HepG2 (cell line): ENCODE results near the gene TMEM240. TPM values are rescaled to one million over a fixed set of nuclear protein-coding genes. Genes with fewer than 3 reads are reported as not detected.

Source experiments
- BRCA1 ChIP-seq: sonication (generic); formaldehyde crosslinking; IDR thresholded peaks from 2 replicates; pipeline ENCODE4 v1.4.0; 2020; ENCODE audit warnings: missing genetic modification reagents
- HDAC1 ChIP-seq: sonication (generic); formaldehyde crosslinking; IDR thresholded peaks from 2 replicates; pipeline ENCODE4 v1.5.1; 2020; ENCODE audit warnings: mild to moderate bottlenecking, missing genetic modification reagents
- IKZF4 ChIP-seq: sonication (generic); formaldehyde crosslinking; IDR thresholded peaks from 2 replicates; pipeline ENCODE4 v1.5.1; 2020; ENCODE audit warnings: borderline replicate concordance, mild to moderate bottlenecking, low read depth, missing genetic modification reagents; ENCODE audit errors: not compliant biosample characterization
- KAT2B ChIP-seq: fragments of 150-350 bp; IDR thresholded peaks from 2 replicates; pipeline ENCODE4 v1.6.1; 2014; ENCODE audit warnings: low read depth, low read length, borderline replicate concordance
- MTA3 ChIP-seq: sonication (generic); formaldehyde crosslinking; IDR thresholded peaks from 2 replicates; pipeline ENCODE4 v1.4.0; 2020; ENCODE audit warnings: missing genetic modification reagents
- PHF21A ChIP-seq: sonication (generic); formaldehyde crosslinking; IDR thresholded peaks from 2 replicates; pipeline ENCODE4 v1.5.0; 2020; ENCODE audit warnings: mild to moderate bottlenecking, missing genetic modification reagents
- SATB2 ChIP-seq: sonication (generic); formaldehyde crosslinking; IDR thresholded peaks from 2 replicates; pipeline ENCODE4 v1.5.0; 2020; ENCODE audit warnings: missing genetic modification reagents
- SRSF1 ChIP-seq: fragments of 200-400 bp; formaldehyde crosslinking; optimal IDR thresholded peaks from 2 replicates; pipeline ENCODE3; 2017; ENCODE audit warnings: mild to moderate bottlenecking, low read depth, low read length, moderate library complexity
- ZNF350 ChIP-seq: sonication (generic); formaldehyde crosslinking; IDR thresholded peaks from 2 replicates; pipeline ENCODE4 v1.4.0; 2020; ENCODE audit warnings: mild to moderate bottlenecking, low read depth, missing genetic modification reagents, borderline replicate concordance
- polyA plus RNA-seq, 8 experiments: library from polyadenylated mRNA; depleted of rRNA in 3 of 8; stranded (reverse) in 7 of 8; unstranded in 1 of 8; fragments of >200 nt; fragmentation: Illumina TruSeq in 4 of 8; extraction: Trizol in 4 of 8; gene quantifications; 2 replicates each; pipeline versions ENCODE4 v1.2.1 to v1.2.3, GENCODE V29; 2011 to 2016; ENCODE audit warnings: low read depth in 4 of 8, missing spikeins in 1 of 8, mixed read lengths in 1 of 8; ENCODE audit not compliant: insufficient read depth in 1 of 8
- total RNA-seq, 5 experiments: library from RNA; depleted of rRNA; stranded (reverse); fragments of >200 nt; fragmentation: Illumina TruSeq; extraction: Trizol; gene quantifications; 2 replicates each; pipeline ENCODE4 v1.2.3, GENCODE V29; 2016; ENCODE audit warnings: low read depth in 1 of 5
- TF ChIP-seq, protein P1 (sequence below): sonication (generic); formaldehyde crosslinking; IDR thresholded peaks from 2 replicates; pipeline ENCODE4 v1.5.0; 2020; ENCODE audit warnings: mild to moderate bottlenecking, missing genetic modification reagents, borderline replicate concordance
- TF ChIP-seq, protein P2 (sequence below): sonication (generic); formaldehyde crosslinking; IDR thresholded peaks from 2 replicates; pipeline ENCODE4 v1.4.0; 2020; ENCODE audit warnings: mild to moderate bottlenecking, low read depth, missing genetic modification reagents

Gene TMEM240
- total and polyA plus RNA-seq, 2 of the 13 experiments (the other 11 are each of a cell fraction or from before 2014, with no cell fraction given), result 0.17 TPM; not detected in 1

DNA sequence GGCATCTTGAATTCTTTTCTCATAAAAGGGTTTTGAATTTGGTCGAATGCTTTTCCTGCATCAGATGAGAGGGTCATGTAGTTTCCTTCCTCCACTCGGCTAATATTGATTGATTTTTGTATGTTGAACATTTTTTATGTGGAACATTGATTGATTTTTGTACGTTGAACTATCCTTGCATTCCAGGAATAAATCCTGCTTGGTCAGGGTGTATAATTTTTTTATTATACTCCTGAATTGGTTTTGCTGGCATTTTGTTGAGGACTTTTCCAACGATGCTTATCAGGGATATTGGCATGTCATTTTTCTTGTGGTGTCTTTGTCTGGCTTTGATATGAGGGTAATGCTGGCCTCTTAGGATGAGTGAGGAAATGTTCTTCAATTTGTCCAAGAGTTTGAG is 8.5 kb downstream of the TMEM240 start (continued):
- no peak for TF ChIP-seq BRCA1
- no peak for TF ChIP-seq PHF21A
- no peak for TF ChIP-seq MTA3 (CRISPR knock-in tag)
- TF ChIP-seq, protein P1, sequence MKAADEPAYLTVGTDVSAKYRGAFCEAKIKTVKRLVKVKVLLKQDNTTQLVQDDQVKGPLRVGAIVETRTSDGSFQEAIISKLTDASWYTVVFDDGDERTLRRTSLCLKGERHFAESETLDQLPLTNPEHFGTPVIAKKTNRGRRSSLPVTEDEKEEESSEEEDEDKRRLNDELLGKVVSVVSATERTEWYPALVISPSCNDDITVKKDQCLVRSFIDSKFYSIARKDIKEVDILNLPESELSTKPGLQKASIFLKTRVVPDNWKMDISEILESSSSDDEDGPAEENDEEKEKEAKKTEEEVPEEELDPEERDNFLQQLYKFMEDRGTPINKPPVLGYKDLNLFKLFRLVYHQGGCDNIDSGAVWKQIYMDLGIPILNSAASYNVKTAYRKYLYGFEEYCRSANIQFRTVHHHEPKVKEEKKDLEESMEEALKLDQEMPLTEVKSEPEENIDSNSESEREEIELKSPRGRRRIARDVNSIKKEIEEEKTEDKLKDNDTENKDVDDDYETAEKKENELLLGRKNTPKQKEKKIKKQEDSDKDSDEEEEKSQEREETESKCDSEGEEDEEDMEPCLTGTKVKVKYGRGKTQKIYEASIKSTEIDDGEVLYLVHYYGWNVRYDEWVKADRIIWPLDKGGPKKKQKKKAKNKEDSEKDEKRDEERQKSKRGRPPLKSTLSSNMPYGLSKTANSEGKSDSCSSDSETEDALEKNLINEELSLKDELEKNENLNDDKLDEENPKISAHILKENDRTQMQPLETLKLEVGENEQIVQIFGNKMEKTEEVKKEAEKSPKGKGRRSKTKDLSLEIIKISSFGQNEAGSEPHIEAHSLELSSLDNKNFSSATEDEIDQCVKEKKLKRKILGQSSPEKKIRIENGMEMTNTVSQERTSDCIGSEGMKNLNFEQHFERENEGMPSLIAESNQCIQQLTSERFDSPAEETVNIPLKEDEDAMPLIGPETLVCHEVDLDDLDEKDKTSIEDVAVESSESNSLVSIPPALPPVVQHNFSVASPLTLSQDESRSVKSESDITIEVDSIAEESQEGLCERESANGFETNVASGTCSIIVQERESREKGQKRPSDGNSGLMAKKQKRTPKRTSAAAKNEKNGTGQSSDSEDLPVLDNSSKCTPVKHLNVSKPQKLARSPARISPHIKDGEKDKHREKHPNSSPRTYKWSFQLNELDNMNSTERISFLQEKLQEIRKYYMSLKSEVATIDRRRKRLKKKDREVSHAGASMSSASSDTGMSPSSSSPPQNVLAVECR, result no peak
- TF ChIP-seq SRSF1, result no peak
- TF ChIP-seq, protein P2, sequence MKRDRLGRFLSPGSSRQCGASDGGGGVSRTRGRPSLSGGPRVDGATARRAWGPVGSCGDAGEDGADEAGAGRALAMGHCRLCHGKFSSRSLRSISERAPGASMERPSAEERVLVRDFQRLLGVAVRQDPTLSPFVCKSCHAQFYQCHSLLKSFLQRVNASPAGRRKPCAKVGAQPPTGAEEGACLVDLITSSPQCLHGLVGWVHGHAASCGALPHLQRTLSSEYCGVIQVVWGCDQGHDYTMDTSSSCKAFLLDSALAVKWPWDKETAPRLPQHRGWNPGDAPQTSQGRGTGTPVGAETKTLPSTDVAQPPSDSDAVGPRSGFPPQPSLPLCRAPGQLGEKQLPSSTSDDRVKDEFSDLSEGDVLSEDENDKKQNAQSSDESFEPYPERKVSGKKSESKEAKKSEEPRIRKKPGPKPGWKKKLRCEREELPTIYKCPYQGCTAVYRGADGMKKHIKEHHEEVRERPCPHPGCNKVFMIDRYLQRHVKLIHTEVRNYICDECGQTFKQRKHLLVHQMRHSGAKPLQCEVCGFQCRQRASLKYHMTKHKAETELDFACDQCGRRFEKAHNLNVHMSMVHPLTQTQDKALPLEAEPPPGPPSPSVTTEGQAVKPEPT (CRISPR knock-in tag), result no peak
- no peak for TF ChIP-seq ZNF350 (CRISPR knock-in tag)
- TF ChIP-seq HDAC1 (CRISPR knock-in tag), result no peak
- TF ChIP-seq SATB2 (CRISPR knock-in tag), result no peak
- no peak for TF ChIP-seq IKZF4 (CRISPR knock-in tag)
- TF ChIP-seq KAT2B, result no peak
